Left lung (tissue), 10 donors: ENCODE data around the gene ZNF606. TPM values are rescaled to one million over a fixed set of nuclear protein-coding genes. Genes with fewer than 3 reads are reported as not detected.
"Not testable (repeated sequence)": the region's sequence is repeated elsewhere in the genome, so short reads cannot be mapped to it uniquely, and the experiment has no call there.

Source experiments
- ATAC-seq: fragments of 200-7000 bp; cut with Tn5 transposase; one replicate; pipeline ENCODE4 v1.9.1; 2020; ENCODE audit warnings: moderate library complexity
- DNase-seq, 4 donors: peaks; one replicate each; pipeline ENCODE4 v3.0.0-alpha.2; 2013 to 2020
- H3K27ac ChIP-seq, 2 donors: fragments of 200-600 bp; sonication (generic) in 1 of 2; one replicate each; pipeline versions ENCODE4 v1.5.0 to v1.8.0; 2020 to 2021
- H3K27me3 ChIP-seq, 2 donors: fragments of 200-600 bp; sonication (generic) in 1 of 2; one replicate each; pipeline versions ENCODE4 v1.5.0 to v1.8.0; 2020 to 2021
- H3K36me3 ChIP-seq, 2 donors: fragments of 200-600 bp; sonication (generic) in 1 of 2; one replicate each; pipeline versions ENCODE4 v1.5.0 to v1.8.0; 2020 to 2021
- H3K4me1 ChIP-seq, 2 donors: fragments of 200-600 bp; one replicate each; pipeline ENCODE4 v1.8.0; 2021
- H3K4me3 ChIP-seq, 2 donors: fragments of 200-600 bp; sonication (generic) in 1 of 2; one replicate each; pipeline versions ENCODE4 v1.5.0 to v1.8.0; 2020 to 2021; ENCODE audit warnings: mild to moderate bottlenecking in 1 of 2
- H3K9me3 ChIP-seq, 2 donors: fragments of 200-600 bp; sonication (generic) in 1 of 2; one replicate each; pipeline versions ENCODE4 v1.5.0 to v1.8.0; 2020 to 2021
- CTCF ChIP-seq, 2 donors: fragments of 200-600 bp; sonication (generic) in 1 of 2; IDR thresholded peaks; one replicate each; pipeline versions ENCODE4 v1.5.0 to v1.8.0; 2021; ENCODE audit warnings: antibody characterized with exemption in 2 of 2
- intact Hi-C, 2 donors: fragments of 100-400 bp; cut with DNase I; formaldehyde crosslinking; loops; one replicate each; pipeline versions ENCODE4 v1.11.2 to v1.14.2; 2022
- polyA plus RNA-seq, 6 donors: library from polyadenylated mRNA; unstranded; fragments of 120-200 nt; gene quantifications; one replicate each; pipeline ENCODE4 v1.2.1, GENCODE V29; 2013; ENCODE audit not compliant: insufficient read length in 6 of 6
- total RNA-seq, 2 donors: library from RNA; stranded (reverse); fragmentation: NEBNext Ultra II Directional; extraction: Animal tissue kit (Norgen Biotek cat#: 25700); gene quantifications; one replicate each; pipeline ENCODE4 v1.2.1, GENCODE V29; 2021
- donor health status: DM: no; HTN: yes; CAD: no.
- donor health status: DM: no; HTN: no; CAD: no.

ZNF606 gene
- total and polyA plus RNA-seq, 8 donors: 11.4 to 34.6 (median 30.0) TPM

GRCh38 chr19:58020129-58020528 is 17.5 kb upstream of the ZNF606 start:
- H3K4me1 ChIP-seq: no peaks in the 10 kb centered on the region
- H3K27me3 ChIP-seq: peaks cover 0 to 10% of the 10 kb centered on the region in 2 donors
- no peaks in the 10 kb centered on the region for H3K36me3 ChIP-seq
- ATAC-seq: no peak
- no peak for TF ChIP-seq CTCF (IDR thresholded peaks at IDR 0.05)
- H3K9me3 ChIP-seq: peaks cover 0 to 35% of the 10 kb centered on the region in 2 donors
- intact Hi-C loops: loop anchor here (10.0 kb wide), 1 partner anchor 135 kb away; the partner anchor contains the start of gene ZNF329 (in 2 of the 2)
- DNase-seq: no peak
- no peak overlapping the region for H3K27ac ChIP-seq
- H3K4me3 ChIP-seq: no peak overlapping the region

- H3K27me3 ChIP-seq: peaks cover 0 to 6% of the 10 kb centered on the region in 2 donors
- no peaks in the 10 kb centered on the region for H3K4me1 ChIP-seq
- no peaks in the 10 kb centered on the region for H3K36me3 ChIP-seq
- ATAC-seq: no peak
- DNase-seq: peak in 1 of 4 donors; percentile 67
- no peak overlapping the region for H3K4me3 ChIP-seq
- intact Hi-C loops: no loop called here
- H3K27ac ChIP-seq: no peak overlapping the region
- TF ChIP-seq CTCF (IDR thresholded peaks at IDR 0.05): no peak
- peaks cover 0 to 61% of the 10 kb centered on the region in 2 donors for H3K9me3 ChIP-seq
These were observed 11.5 kb upstream of the ZNF606 start for GRCh38 chr19:58014141-58014540.

- H3K4me3 ChIP-seq: no peak overlapping the region
- intact Hi-C loops: no loop called here
- ATAC-seq: no peak
- H3K36me3 ChIP-seq: peaks cover 0 to 20% of the 10 kb centered on the region in 2 donors
- no peaks in the 10 kb centered on the region for H3K4me1 ChIP-seq
- DNase-seq: peak in 2 of 4 donors; percentile 24 to 74
- peaks cover 0 to 77% of the 10 kb centered on the region in 2 donors for H3K9me3 ChIP-seq
- no peak for TF ChIP-seq CTCF (IDR thresholded peaks at IDR 0.05)
- peaks cover 0 to 3% of the 10 kb centered on the region in 2 donors for H3K27me3 ChIP-seq
- H3K27ac ChIP-seq: peak overlapping the region in 1 of 2 donors; percentile 68
These were observed 7.9 kb upstream of the ZNF606 start for GRCh38 chr19:58010507-58010906.

GRCh38 chr19:58009666-58010301 is 7.2 kb upstream of the ZNF606 start:
- Histone ChIP-seq H3K27ac (peak overlapping the region; percentile 19 to 68), H3K4me1 (peaks cover 0 to 2% of the 10 kb centered on the region in 2 donors), H3K4me3 (peak overlapping the region; percentile 41 to 46), H3K27me3 (peaks cover 0 to 3% of the 10 kb centered on the region in 2 donors), H3K36me3 (peaks cover 0 to 27% of the 10 kb centered on the region in 2 donors), H3K9me3 (peaks cover 0 to 82% of the 10 kb centered on the region in 2 donors)
- DNase-seq (peak; percentile 88 to 97 (median 94)), ATAC-seq (peak; percentile 97)
- intact Hi-C loops: no loop called here
- no peak for TF ChIP-seq CTCF (IDR thresholded peaks at IDR 0.05)

- TF ChIP-seq CTCF (IDR thresholded peaks at IDR 0.05): no peak
- Histone ChIP-seq H3K27me3 (peaks cover 0 to 3% of the 10 kb centered on the region in 2 donors), H3K27ac (peak overlapping the region in 1 of 2 donors; percentile 68), H3K4me1 (peaks cover 0 to 7% of the 10 kb centered on the region in 2 donors), H3K36me3 (peaks cover 0 to 32% of the 10 kb centered on the region in 2 donors), H3K9me3 (peaks cover 0 to 85% of the 10 kb centered on the region in 2 donors), H3K4me3 (peak overlapping the region; percentile 41 to 46)
- DNase-seq (peak in 1 of 4 donors; percentile 35), ATAC-seq (no peak)
- intact Hi-C loops: no loop called here
These were observed 6.7 kb upstream of the ZNF606 start for GRCh38 chr19:58009301-58009665.

- H3K27me3 ChIP-seq, H3K4me3 ChIP-seq, DNase-seq, ATAC-seq, intact Hi-C loops, H3K27ac ChIP-seq: not testable (repeated sequence)
- Histone ChIP-seq H3K9me3 (peaks cover 0 to 88% of the 10 kb centered on the region in 2 donors), H3K4me1 (peaks cover 0 to 10% of the 10 kb centered on the region in 2 donors), H3K36me3 (peaks cover 0 to 35% of the 10 kb centered on the region in 2 donors)
These were observed 6.3 kb upstream of the ZNF606 start for GRCh38 chr19:58008877-58009276.
